HG02970 (cell line): ENCODE results near the gene CDK4.
"Not testable (repeated sequence)": the region's sequence is repeated elsewhere in the genome, so short reads cannot be mapped to it uniquely, and the experiment has no call there.

ENCODE experiments used
- ATAC-seq: cut with Tn5 transposase; IDR thresholded peaks from one replicate; pipeline ENCODE4 v1.9.1; 2021; ENCODE audit warnings: mild to moderate bottlenecking, moderate library complexity, moderate number of reproducible peaks; ENCODE audit not compliant: unreplicated experiment, low FRiP score

CDK4 gene

GRCh38 chr12:57751788-57752667 is at the start of gene CDK4:
CDK4 (minus strand) TSS chr12:57752310; CDS start chr12:57751717, 593 bp downstream.
- peak; percentile 81 for ATAC-seq

DNA sequence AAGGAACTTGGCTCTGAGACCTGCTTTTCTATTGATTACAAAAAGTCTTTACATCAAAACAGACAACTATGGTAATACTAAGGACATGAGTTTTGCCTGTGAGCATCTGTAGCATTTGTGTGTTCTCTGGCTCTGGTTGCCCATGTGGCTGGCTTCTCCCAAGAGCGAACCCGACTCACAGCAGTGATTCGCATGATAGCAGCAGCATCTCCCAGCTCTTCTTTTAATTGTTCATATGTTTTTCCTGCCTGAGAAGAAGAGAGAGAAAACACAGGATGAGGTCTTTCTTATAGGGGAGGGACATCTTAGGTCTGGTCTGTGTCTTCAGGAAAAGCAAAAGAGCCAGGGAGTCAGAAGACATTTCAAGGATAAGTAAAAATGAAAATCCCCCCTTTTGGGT is 48.9 kb upstream of the CDK4 start:
- ATAC-seq, result no peak

- ATAC-seq, result no peak
Observed at GRCh38 chr12:57797933-57798332, 45.8 kb upstream of the CDK4 start.

DNA sequence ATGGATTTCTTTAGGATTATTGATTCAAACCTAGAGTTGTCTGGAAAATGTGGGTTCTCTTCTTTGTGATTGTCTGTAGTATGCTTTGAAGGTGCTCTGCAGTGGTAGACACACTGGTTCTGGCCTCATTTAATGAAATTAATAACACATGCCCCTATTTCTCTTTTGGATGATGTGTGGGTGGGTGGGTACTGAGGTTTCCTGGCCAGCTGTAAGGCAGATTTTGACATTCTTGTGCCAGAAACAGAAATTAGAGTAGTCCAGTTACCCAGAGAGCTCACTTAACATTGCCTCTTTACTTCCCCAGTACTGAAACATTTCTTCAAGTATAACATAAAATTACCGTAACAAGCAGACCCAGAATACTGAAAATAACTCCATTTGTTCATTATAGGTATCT is 44.9 kb upstream of the CDK4 start:
- no peak for ATAC-seq

GRCh38 chr12:57795354-57795753 is 43.2 kb upstream of the CDK4 start:
- no peak for ATAC-seq

- ATAC-seq, result no peak
Observed at GRCh38 chr12:57793920-57794319, 41.8 kb upstream of the CDK4 start.

GRCh38 chr12:57783861-57784260 is 31.8 kb upstream of the CDK4 start:
- ATAC-seq, result no peak

- no peak for ATAC-seq
Observed at GRCh38 chr12:57783466-57783801, 31.3 kb upstream of the CDK4 start.

DNA sequence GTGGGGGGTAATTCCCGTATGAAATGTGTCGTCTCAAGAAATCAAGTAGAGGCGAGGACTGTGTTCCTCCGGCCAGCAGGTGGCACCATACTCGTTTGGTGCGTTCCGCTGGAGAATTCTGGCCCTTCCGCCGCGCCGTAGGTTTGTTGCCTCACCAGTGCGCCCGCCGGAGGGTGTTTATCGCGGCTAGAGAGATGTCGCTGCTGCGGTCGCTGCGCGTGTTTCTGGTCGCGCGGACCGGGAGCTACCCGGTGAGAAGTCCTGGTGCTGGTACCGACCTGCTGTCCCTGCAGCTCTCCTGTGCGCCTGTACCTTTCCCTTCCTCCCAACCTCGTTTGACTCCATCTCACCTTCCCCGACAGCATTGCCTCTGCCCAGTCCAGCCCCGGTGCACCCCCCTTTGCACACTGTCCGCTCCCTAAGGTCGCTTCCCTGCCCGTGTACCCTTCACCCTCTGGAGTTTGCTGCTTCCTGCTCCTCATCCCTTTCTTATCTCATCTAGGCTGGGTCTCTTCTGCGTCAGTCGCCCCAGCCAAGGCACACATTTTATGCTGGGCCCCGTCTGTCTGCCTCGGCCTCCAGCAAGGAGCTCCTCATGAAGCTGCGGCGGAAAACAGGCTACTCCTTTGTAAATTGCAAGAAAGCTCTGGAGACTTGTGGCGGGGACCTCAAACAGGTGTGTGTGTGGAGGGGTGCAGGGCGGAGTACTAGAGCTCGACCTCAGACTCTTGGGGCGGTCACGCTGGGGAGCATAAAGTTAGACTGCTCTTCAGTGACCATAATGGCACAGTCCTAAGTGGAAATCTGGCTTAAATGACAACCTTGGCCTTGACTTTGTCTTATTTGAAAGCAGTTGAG is 30.7 kb upstream of the CDK4 start, which contains the start of gene TSFM:
TSFM (plus strand) TSS at position 180 of the 858 bp plus-strand sequence; CDS start at position 195, 15 bp downstream.
- peak; percentile 87 for ATAC-seq

DNA sequence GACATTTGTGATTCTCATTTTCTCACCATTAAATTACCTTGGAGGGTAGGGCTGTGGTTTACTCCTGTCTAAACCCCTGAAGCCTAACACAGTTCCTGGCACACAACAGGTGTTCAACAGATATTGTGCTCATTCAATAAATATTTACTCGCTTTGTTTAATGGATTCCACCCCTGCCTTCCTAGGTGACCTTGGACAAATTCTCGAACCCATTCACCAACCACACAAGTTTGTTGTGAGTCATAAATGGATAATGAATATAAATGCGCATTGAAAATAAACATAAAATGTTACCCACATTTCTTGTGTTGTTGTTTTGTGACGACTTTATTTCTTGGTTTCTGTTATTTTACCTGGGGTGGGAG is 30.1 kb upstream of the CDK4 start:
- ATAC-seq, result peak; percentile 10

- ATAC-seq, result no peak
Observed at GRCh38 chr12:57781801-57782200, 29.7 kb upstream of the CDK4 start.

- no peak for ATAC-seq
Observed at GRCh38 chr12:57781244-57781643, 29.1 kb upstream of the CDK4 start.

- ATAC-seq, result no peak
Observed at GRCh38 chr12:57780284-57780897, 28.3 kb upstream of the CDK4 start.

DNA sequence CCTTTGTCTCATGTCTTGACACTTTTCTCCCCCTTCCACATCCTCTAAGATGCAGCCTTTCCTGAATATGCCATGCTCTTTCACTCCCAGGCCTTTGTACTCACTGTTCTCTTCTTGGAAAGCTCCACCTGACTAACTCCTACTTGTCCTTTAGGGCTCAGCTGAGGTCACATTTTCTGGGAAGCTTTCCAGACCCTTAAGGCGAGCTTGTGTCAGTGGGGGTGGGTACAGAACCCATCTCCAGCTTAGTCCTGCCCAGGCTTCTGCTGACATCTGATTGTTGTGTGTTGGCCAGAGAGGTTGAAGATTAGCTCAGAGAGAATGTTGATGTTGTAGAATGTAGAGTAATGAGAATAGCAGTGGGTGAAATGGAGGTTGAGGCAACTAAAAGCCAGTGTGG is 27.6 kb upstream of the CDK4 start:
- no peak for ATAC-seq

DNA sequence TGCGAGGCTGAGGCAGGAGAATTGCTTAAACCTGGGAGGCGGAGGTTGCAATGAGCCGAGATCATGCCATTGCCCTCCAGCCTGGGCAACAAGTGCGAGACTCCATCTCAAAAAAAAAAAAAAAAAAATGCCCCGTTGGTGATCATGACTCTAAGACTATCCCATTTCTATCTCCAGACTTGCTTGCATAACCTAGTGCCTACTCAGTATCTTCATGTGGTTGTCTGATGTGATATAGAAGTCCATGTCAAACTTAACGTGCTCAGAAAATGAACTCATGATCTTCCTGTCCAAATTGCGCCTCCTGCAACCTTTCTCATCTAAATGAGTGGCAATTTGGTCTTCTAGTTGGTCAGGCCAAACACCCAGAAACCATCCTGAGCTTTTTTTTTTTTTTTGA is 25.8 kb upstream of the CDK4 start:
- no peak for ATAC-seq

DNA sequence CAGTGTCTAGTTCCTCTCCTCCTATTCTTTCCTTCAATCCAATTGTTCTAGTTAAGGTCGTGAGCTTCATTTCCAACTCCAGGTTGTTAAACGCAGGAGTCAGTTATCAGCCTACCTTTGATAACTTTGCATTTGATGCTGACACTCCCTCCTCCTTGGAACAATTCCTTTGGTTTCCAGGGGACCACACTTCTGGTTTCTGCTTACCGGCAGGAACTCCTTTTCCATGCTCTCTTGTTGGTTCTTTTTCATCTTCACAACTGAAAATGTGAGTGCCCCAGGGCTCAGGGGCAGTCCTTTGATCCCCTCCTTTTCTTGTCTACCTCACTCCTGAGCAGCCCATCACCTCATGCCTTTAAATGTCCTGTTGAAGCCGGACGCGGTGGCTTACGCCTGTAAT is 25.3 kb upstream of the CDK4 start:
- ATAC-seq, result no peak

GRCh38 chr12:57776247-57776587 is 24.1 kb upstream of the CDK4 start:
- ATAC-seq, result no peak

DNA sequence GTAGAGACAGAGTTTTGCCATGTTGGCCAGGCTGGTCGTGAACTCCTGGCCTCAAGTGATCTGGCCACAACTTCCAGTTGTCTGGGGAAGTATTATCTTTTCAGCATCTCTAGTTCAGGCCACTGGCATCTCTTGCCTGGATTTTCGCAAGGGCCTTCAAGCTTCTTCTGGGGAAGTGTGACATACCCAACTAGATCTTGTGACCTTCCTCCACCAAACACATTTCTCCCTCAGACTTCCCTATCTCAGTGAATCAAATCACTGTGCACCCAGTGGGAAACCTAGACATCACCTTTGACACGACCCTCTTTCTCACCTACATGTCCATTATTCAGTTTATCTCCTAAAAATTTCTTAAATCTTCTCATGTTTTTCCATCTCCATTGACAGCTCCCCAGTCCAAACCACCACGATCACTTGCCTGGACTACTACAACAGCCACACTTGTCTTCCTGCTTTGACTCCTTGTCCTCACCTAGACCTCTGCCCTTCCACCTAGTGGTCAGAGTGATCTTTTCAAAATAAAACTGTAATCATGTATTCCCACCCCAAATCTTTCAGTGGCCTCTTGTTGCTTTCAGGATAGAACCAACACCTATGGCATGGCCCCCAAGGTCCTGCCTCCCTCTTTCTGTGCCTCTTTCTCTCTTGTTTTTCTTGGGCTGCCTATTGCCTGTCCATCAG is 23.6 kb upstream of the CDK4 start:
- ATAC-seq, result no peak

DNA sequence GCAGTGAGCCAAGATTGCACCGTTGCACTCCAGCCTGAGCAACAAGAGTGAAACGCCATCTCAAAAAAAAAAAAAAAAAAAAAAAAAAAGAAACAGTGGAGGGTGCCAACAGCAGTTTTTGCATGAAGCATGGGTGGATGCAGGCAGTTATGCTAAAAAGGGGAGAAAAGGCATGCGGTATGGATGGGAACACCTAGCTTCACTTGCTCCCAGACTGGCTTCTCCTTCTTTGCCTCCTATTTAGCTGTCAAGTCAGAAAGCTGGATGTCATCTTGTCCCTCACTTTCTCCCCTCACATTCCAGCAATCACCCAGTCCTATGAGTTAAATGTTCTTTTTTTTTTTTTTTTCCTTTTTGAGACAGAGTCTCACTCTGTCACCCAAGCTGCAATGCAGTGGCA is 22.9 kb upstream of the CDK4 start:
- no peak for ATAC-seq

- not testable (repeated sequence) for ATAC-seq
Observed at GRCh38 chr12:57774634-57775033, 22.5 kb upstream of the CDK4 start.
